Gastroesophageal sphincter (tissue), 4 donors: ENCODE measurements around the gene SORCS1. TPM values are rescaled to one million over a fixed set of nuclear protein-coding genes. Genes with fewer than 3 reads are reported as not detected.

Source experiments
- ATAC-seq: fragments of 150-250 bp; one replicate; pipeline ENCODE4 v1.9.1; 2016; ENCODE audit warnings: mild to moderate bottlenecking, moderate library complexity
- H3K27ac ChIP-seq, 4 donors: fragments of 200-600 bp; sonication (generic) in 3 of 4; 1 replicate in 3 of 4; 2 replicates in 1 of 4; pipeline ENCODE4 v1.5.1; 2016 to 2019
- H3K27me3 ChIP-seq: fragments of 200-600 bp; sonication (generic); one replicate; pipeline ENCODE4 v1.5.1; 2019
- H3K36me3 ChIP-seq, 2 donors: fragments of 200-600 bp; sonication (generic); one replicate each; pipeline ENCODE4 v1.5.1; 2019; ENCODE audit warnings: control low read depth in 1 of 2
- H3K4me1 ChIP-seq, 3 donors: fragments of 200-600 bp; sonication (generic); 1 replicate in 2 of 3; 2 replicates in 1 of 3; pipeline ENCODE4 v1.5.1; 2016 to 2019; ENCODE audit warnings: control low read depth in 2 of 3
- H3K4me3 ChIP-seq, 2 donors: fragments of 200-600 bp; sonication (generic); one replicate each; pipeline ENCODE4 v1.5.1; 2019; ENCODE audit warnings: mild to moderate bottlenecking in 1 of 2, moderate library complexity in 1 of 2
- H3K9me3 ChIP-seq, 3 donors: fragments of 200-600 bp; sonication (generic); one replicate each; pipeline ENCODE4 v1.5.1; 2017 to 2019; ENCODE audit warnings: control low read depth in 2 of 3
- EP300 ChIP-seq: sonication (generic); formaldehyde crosslinking; IDR thresholded peaks from one replicate; pipeline ENCODE4 v1.6.1; 2017; ENCODE audit warnings: antibody characterized with exemption, mild to moderate bottlenecking
- POLR2A ChIP-seq, 2 donors: fragments of 450-650 bp; IDR thresholded peaks; one replicate each; pipeline ENCODE4 v1.6.1; 2017; ENCODE audit warnings: antibody characterized with exemption in 2 of 2, mild to moderate bottlenecking in 2 of 2, moderate library complexity in 1 of 2
- POLR2AphosphoS5 ChIP-seq: sonication (generic); formaldehyde crosslinking; IDR thresholded peaks from one replicate; pipeline ENCODE4 v1.6.1; 2017; ENCODE audit warnings: antibody characterized with exemption
- WGBS, 2 donors: methylation state at CpG; one replicate each; pipeline ENCODE4 v1.1.5; 2018; ENCODE audit warnings: low coverage in 1 of 2; 5-methylcytosine and 5-hydroxymethylcytosine counted together
- total RNA-seq, 4 donors: library from RNA; depleted of rRNA; stranded (reverse); fragments of >200 nt; gene quantifications; one replicate each; pipeline ENCODE4 v1.1.0, GENCODE V29; 2016
- TF ChIP-seq, protein P1 (sequence below), 4 experiments: fragments of 200-600 bp in 2 of 4; fragments of 450-650 bp in 2 of 4; sonication (generic) in 1 of 4; IDR thresholded peaks; one replicate each; pipeline ENCODE4 v1.5.1; 2017 to 2019; ENCODE audit warnings: antibody characterized with exemption in 4 of 4, mild to moderate bottlenecking in 2 of 4, moderate library complexity in 2 of 4

SORCS1 gene
- total RNA-seq, 4 donors from 2014 or later: 8.5 to 18.6 (median 10.0) TPM

DNA sequence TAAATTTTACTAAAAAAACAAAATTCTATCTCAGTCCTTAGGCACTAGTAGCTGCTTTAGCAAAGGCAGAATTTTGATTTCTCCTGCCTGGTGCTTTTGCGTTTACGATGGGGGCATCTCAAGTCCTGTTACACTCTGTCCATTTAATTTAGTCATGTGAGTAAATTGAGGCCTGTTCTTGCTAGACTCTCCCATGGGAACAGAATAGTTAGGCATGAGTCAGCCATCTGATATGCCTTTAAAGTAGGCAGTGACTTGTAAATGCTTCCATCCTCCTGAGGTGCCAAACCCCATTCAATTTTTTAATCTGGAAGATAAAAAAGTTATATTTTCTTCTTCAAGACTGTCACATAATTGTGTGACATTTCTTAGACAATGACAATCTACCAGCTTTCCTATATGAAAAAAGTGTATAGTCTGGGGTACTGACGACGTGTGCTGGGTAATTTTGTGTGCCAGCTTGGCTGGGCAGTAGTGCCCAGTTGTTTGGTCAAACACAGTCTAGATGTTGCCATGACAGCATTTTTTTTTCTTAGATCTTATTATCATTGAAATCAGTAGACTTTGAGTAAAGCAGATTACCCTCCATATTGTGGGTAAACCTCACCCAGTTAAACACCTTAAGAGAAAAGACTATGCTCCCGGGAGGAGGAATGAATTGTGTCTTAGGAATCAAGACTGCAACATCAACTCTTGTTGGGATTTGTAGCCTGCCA lies 603.4 kb downstream of the SORCS1 start:
- no peaks in the 10 kb centered on the region for H3K4me1 ChIP-seq
- TF ChIP-seq EP300: no peak
- TF ChIP-seq, protein P1, sequence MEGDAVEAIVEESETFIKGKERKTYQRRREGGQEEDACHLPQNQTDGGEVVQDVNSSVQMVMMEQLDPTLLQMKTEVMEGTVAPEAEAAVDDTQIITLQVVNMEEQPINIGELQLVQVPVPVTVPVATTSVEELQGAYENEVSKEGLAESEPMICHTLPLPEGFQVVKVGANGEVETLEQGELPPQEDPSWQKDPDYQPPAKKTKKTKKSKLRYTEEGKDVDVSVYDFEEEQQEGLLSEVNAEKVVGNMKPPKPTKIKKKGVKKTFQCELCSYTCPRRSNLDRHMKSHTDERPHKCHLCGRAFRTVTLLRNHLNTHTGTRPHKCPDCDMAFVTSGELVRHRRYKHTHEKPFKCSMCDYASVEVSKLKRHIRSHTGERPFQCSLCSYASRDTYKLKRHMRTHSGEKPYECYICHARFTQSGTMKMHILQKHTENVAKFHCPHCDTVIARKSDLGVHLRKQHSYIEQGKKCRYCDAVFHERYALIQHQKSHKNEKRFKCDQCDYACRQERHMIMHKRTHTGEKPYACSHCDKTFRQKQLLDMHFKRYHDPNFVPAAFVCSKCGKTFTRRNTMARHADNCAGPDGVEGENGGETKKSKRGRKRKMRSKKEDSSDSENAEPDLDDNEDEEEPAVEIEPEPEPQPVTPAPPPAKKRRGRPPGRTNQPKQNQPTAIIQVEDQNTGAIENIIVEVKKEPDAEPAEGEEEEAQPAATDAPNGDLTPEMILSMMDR (IDR thresholded peaks at IDR 0.05): no peak
- no peak for TF ChIP-seq POLR2AphosphoS5
- TF ChIP-seq POLR2A (IDR thresholded peaks at IDR 0.05): no peak
- H3K4me3 ChIP-seq: no peak overlapping the region
- no peaks in the 10 kb centered on the region for H3K27me3 ChIP-seq
- ATAC-seq: no peak
- no peaks in the 10 kb centered on the region for H3K36me3 ChIP-seq
- 70% methylated on average over 5 of the region's 5 CpGs; no CpG with 5 or more reads in 1 of the 2 donors for whole genome bisulfite sequencing, 2 donors
- no peak overlapping the region for H3K27ac ChIP-seq
- no peaks in the 10 kb centered on the region for H3K9me3 ChIP-seq

- Histone ChIP-seq H3K4me3 (no peak overlapping the region), H3K36me3 (no peaks in the 10 kb centered on the region), H3K27ac (no peak overlapping the region), H3K9me3 (no peaks in the 10 kb centered on the region), H3K27me3 (no peaks in the 10 kb centered on the region), H3K4me1 (no peaks in the 10 kb centered on the region)
- TF ChIP-seq POLR2AphosphoS5: no peak
- TF ChIP-seq POLR2A (IDR thresholded peaks at IDR 0.05): no peak
- no peak for TF ChIP-seq EP300
- TF ChIP-seq, protein P1 (IDR thresholded peaks at IDR 0.05): no peak
- WGBS, 2 donors: 40 to 92% methylated on average over 1 to 3 of the region's 3 CpGs
- no peak for ATAC-seq
Measured at GRCh38 chr10:106559442-106559841, 605.1 kb downstream of the SORCS1 start.

- ATAC-seq: no peak
- TF ChIP-seq EP300 (no peak), POLR2AphosphoS5 (no peak), POLR2A (IDR thresholded peaks at IDR 0.05) (no peak)
- TF ChIP-seq, protein P1 (IDR thresholded peaks at IDR 0.05): no peak
- Histone ChIP-seq H3K27me3 (no peaks in the 10 kb centered on the region), H3K4me3 (no peak overlapping the region), H3K36me3 (no peaks in the 10 kb centered on the region), H3K27ac (no peak overlapping the region), H3K4me1 (no peaks in the 10 kb centered on the region), H3K9me3 (no peaks in the 10 kb centered on the region)
- WGBS, 2 donors: 41 to 64% methylated on average over 6 to 7 of the region's 7 CpGs
Measured at GRCh38 chr10:106557951-106558733, 606.4 kb downstream of the SORCS1 start.

- Histone ChIP-seq H3K4me1 (no peaks in the 10 kb centered on the region), H3K9me3 (no peaks in the 10 kb centered on the region), H3K27me3 (no peaks in the 10 kb centered on the region), H3K4me3 (no peak overlapping the region), H3K36me3 (no peaks in the 10 kb centered on the region), H3K27ac (no peak overlapping the region)
- TF ChIP-seq EP300 (no peak), POLR2AphosphoS5 (no peak), POLR2A (IDR thresholded peaks at IDR 0.05) (no peak)
- TF ChIP-seq, protein P1 (IDR thresholded peaks at IDR 0.05): no peak
- no peak for ATAC-seq
Measured at GRCh38 chr10:106557053-106557452, 607.5 kb downstream of the SORCS1 start.

GRCh38 chr10:106555599-106555998 lies 608.9 kb downstream of the SORCS1 start:
- Histone ChIP-seq H3K36me3 (no peaks in the 10 kb centered on the region), H3K9me3 (no peaks in the 10 kb centered on the region), H3K4me3 (no peak overlapping the region), H3K4me1 (no peaks in the 10 kb centered on the region), H3K27me3 (no peaks in the 10 kb centered on the region), H3K27ac (no peak overlapping the region)
- 50 to 65% methylated on average over 2 of the region's 2 CpGs for WGBS, 2 donors
- no peak for ATAC-seq
- TF ChIP-seq, protein P1 (IDR thresholded peaks at IDR 0.05): no peak
- TF ChIP-seq POLR2AphosphoS5 (no peak), EP300 (no peak), POLR2A (IDR thresholded peaks at IDR 0.05) (no peak)
